Measurements from ENCODE around the gene ARHGAP33. TPM values are rescaled to one million over a fixed set of nuclear protein-coding genes. Genes with fewer than 3 reads are reported as not detected.

ARHGAP33 gene
- total and polyA plus RNA-seq, 10 of the 15 experiments (the other 5 are each of a cell fraction or from before 2014, with no cell fraction given) = 0.05 to 22.9 (median 2.3) TPM; not detected in 1

DNA sequence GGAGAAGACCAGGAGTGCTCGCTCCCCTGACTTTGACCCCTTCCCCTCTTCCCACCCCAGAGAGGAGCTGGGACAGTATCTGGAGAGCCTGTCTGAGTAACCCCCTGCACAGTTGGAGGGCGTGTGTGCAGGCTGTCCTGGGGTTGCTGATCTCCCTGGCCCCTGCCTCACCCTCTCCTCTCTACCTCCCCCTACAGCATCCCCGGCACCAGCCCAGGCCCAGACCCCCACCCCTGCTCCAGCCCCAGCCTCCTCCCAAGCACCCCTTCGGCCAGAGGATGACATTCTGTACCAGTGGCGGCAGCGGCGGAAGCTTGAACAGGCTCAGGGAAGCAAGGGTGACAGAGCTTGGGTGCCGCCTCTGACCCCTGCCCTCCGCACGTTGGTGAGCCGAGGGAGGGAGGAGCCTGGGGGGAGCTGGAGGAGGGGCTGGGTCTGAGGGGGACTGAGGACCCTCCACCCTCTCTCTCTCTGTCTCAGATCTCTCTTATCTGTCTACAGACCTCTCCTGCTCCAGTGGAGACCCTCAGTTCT lies 8.7 kb upstream of the ARHGAP33 start:
- SMC1A ChIA-PET (ENCODE audit: uncharacterized antibody, unreplicated experiment) = no interaction called here
- H3K27ac ChIP-seq (ENCODE audit: control insufficient read depth, insufficient read depth) = no peak overlapping the region

More for the DNA sequence above, 8.7 kb upstream of the ARHGAP33 start:
- Histone ChIP-seq H3K4me3 (no peak overlapping the region), H2AFZ (ENCODE audit: control insufficient read depth, low read depth, low read length) (no peak overlapping the region), H3K36me3 (ENCODE audit: control insufficient read depth in 2 of 2, insufficient read depth in 2 of 2, low read length in 1 of 2) (peaks cover 1 to 13% of the 10 kb centered on the region in 2 experiments; a peak in 2 of 4 replicates), H3K27me3 (replicated peaks in 1 of 2; ENCODE audit: control insufficient read depth in 2 of 2, insufficient read depth in 2 of 2, low read length in 1 of 2) (no peaks in the 10 kb centered on the region), H3K9ac (ENCODE audit: control insufficient read depth, insufficient read depth, low read length) (no peak overlapping the region), H4K20me1 (ENCODE audit: control insufficient read depth, insufficient read depth) (no peaks in the 10 kb centered on the region), H3K4me1 (ENCODE audit: control insufficient read depth, insufficient read depth, low read length) (no peaks in the 10 kb centered on the region), H3K4me2 (ENCODE audit: control insufficient read depth, insufficient read depth) (no peak overlapping the region), H3K79me2 (ENCODE audit: control insufficient read depth, insufficient read depth, low read length) (no peaks in the 10 kb centered on the region), H3K9me3 (replicated peaks; ENCODE audit: control insufficient read depth, insufficient read depth, low read length) (no peaks in the 10 kb centered on the region)
- CTCF ChIA-PET = no interaction called here
- BruUV-seq (replicated peaks) = no TSS peak
- FAIRE-seq (no peak), ATAC-seq (no peak), DNase-seq (ENCODE audit: low read depth, low spot score) (no peak)
- in situ Hi-C loops (cut with MboI) = no loop called here
- POLR2A ChIA-PET = no interaction called here
- intact Hi-C loops (cut with micrococcal nuclease; ENCODE audit: unreplicated experiment) = no loop called here
- RAD21 ChIA-PET (ENCODE audit: unreplicated experiment) = no interaction called here
- TF ChIP-seq EED (IDR thresholded peaks at IDR 0.05; ENCODE audit: low read depth) (no peak), MXI1 (IDR thresholded peaks at IDR 0.05; ENCODE audit: low read depth, low read length) (no peak), MEF2A (IDR thresholded peaks at IDR 0.05; ENCODE audit: insufficient read depth, low read depth, low read length) (no peak), YBX1 (IDR thresholded peaks at IDR 0.05) (no peak), JUNB (IDR thresholded peaks at IDR 0.05) (no peak), ZNF384 (IDR thresholded peaks at IDR 0.05; ENCODE audit: borderline replicate concordance, low read depth, low read length) (no peak), FOXM1 (IDR thresholded peaks at IDR 0.05; ENCODE audit: low read depth, low read length) (no peak), STAT1 (conservative IDR thresholded peaks at IDR 0.05) (no peak), BACH1 (IDR thresholded peaks at IDR 0.05; ENCODE audit: borderline replicate concordance) (no peak), ZSCAN29 (IDR thresholded peaks at IDR 0.05) (no peak)
- TF ChIP-seq, protein P1, sequence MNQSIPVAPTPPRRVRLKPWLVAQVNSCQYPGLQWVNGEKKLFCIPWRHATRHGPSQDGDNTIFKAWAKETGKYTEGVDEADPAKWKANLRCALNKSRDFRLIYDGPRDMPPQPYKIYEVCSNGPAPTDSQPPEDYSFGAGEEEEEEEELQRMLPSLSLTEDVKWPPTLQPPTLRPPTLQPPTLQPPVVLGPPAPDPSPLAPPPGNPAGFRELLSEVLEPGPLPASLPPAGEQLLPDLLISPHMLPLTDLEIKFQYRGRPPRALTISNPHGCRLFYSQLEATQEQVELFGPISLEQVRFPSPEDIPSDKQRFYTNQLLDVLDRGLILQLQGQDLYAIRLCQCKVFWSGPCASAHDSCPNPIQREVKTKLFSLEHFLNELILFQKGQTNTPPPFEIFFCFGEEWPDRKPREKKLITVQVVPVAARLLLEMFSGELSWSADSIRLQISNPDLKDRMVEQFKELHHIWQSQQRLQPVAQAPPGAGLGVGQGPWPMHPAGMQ (IDR thresholded peaks at IDR 0.05; ENCODE audit: borderline replicate concordance) = no peak
- TF ChIP-seq, protein P2, sequence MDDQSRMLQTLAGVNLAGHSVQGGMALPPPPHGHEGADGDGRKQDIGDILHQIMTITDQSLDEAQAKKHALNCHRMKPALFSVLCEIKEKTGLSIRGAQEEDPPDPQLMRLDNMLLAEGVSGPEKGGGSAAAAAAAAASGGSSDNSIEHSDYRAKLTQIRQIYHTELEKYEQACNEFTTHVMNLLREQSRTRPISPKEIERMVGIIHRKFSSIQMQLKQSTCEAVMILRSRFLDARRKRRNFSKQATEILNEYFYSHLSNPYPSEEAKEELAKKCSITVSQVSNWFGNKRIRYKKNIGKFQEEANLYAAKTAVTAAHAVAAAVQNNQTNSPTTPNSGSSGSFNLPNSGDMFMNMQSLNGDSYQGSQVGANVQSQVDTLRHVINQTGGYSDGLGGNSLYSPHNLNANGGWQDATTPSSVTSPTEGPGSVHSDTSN (IDR thresholded peaks at IDR 0.05; ENCODE audit: insufficient replicate concordance, low read depth, low read length) = no peak
- TF ChIP-seq, protein P3, sequence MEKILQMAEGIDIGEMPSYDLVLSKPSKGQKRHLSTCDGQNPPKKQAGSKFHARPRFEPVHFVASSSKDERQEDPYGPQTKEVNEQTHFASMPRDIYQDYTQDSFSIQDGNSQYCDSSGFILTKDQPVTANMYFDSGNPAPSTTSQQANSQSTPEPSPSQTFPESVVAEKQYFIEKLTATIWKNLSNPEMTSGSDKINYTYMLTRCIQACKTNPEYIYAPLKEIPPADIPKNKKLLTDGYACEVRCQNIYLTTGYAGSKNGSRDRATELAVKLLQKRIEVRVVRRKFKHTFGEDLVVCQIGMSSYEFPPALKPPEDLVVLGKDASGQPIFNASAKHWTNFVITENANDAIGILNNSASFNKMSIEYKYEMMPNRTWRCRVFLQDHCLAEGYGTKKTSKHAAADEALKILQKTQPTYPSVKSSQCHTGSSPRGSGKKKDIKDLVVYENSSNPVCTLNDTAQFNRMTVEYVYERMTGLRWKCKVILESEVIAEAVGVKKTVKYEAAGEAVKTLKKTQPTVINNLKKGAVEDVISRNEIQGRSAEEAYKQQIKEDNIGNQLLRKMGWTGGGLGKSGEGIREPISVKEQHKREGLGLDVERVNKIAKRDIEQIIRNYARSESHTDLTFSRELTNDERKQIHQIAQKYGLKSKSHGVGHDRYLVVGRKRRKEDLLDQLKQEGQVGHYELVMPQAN (conservative IDR thresholded peaks at IDR 0.05) = no peak
- TF ChIP-seq, protein P4, sequence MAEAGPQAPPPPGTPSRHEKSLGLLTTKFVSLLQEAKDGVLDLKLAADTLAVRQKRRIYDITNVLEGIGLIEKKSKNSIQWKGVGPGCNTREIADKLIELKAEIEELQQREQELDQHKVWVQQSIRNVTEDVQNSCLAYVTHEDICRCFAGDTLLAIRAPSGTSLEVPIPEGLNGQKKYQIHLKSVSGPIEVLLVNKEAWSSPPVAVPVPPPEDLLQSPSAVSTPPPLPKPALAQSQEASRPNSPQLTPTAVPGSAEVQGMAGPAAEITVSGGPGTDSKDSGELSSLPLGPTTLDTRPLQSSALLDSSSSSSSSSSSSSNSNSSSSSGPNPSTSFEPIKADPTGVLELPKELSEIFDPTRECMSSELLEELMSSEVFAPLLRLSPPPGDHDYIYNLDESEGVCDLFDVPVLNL (IDR thresholded peaks at IDR 0.05; ENCODE audit: low read depth, low read length) = no peak
- 90% methylated on average over 10 of the region's 11 CpGs for WGBS (ENCODE audit: insufficient coverage, insufficient replicate concordance, low lambda C conversion rate, missing lambda C conversion rate)
